ENCODE measurements around the gene CCDC134. TPM values are rescaled to one million over a fixed set of nuclear protein-coding genes. Genes with fewer than 3 reads are reported as not detected.

Gene CCDC134
- total RNA-seq, 1 experiment from 2014 or later: 20.1 TPM

- H3K27me3 Mint-ChIP-seq (ENCODE audit: unreplicated experiment): peaks cover 32% of the 10 kb centered on the region
- DNase-seq: no peak
- intact Hi-C loops (cut with micrococcal nuclease; ENCODE audit: unreplicated experiment): no loop called here
- BruUV-seq (replicated peaks): no TSS peak
- H3K27ac Mint-ChIP-seq (ENCODE audit: unreplicated experiment): no peak overlapping the region
- CTCF ChIA-PET: interaction anchor here (0.7 kb wide), 1 partner anchor 74 kb away, joined by 7 read pairs; no protein-coding TSS in a partner anchor
- H3K9me3 Mint-ChIP-seq (ENCODE audit: low read depth, unreplicated experiment): no peaks in the 10 kb centered on the region
- H3K4me1 Mint-ChIP-seq (ENCODE audit: low read depth, unreplicated experiment): no peaks in the 10 kb centered on the region
- H3K4me3 Mint-ChIP-seq (ENCODE audit: low read depth, unreplicated experiment): no peak overlapping the region
- TF ChIP-seq CTCF (IDR thresholded peaks at IDR 0.05; ENCODE audit: unreplicated experiment): no peak
- no peaks in the 10 kb centered on the region for H3K36me3 Mint-ChIP-seq (ENCODE audit: insufficient read depth, unreplicated experiment)
Measured at GRCh38 chr22:41780746-41781505, 19.6 kb upstream of the CCDC134 start.

GRCh38 chr22:41781507-41781906, 19.0 kb upstream of the CCDC134 start:
- CTCF ChIA-PET: interaction anchor here (0.6 kb wide), 1 partner anchor 83 kb away, joined by 3 read pairs; no protein-coding TSS in a partner anchor
- peaks cover 32% of the 10 kb centered on the region for H3K27me3 Mint-ChIP-seq (ENCODE audit: unreplicated experiment)
- BruUV-seq (replicated peaks): no TSS peak

GRCh38 chr22:41782316-41782715, 18.2 kb upstream of the CCDC134 start:
- no peak overlapping the region for H3K27ac Mint-ChIP-seq (ENCODE audit: unreplicated experiment)
- intact Hi-C loops (cut with micrococcal nuclease; ENCODE audit: unreplicated experiment): no loop called here
- CTCF ChIA-PET: no interaction called here

More at GRCh38 chr22:41781507-41781906, 19.0 kb upstream of the CCDC134 start:
- Mint-ChIP-seq H3K36me3 (ENCODE audit: insufficient read depth, unreplicated experiment) (no peaks in the 10 kb centered on the region), H3K4me1 (ENCODE audit: low read depth, unreplicated experiment) (no peaks in the 10 kb centered on the region), H3K4me3 (ENCODE audit: low read depth, unreplicated experiment) (no peak overlapping the region), H3K27ac (ENCODE audit: unreplicated experiment) (no peak overlapping the region), H3K9me3 (ENCODE audit: low read depth, unreplicated experiment) (no peaks in the 10 kb centered on the region)
- no peak for TF ChIP-seq CTCF (IDR thresholded peaks at IDR 0.05; ENCODE audit: unreplicated experiment)
- no peak for DNase-seq
- intact Hi-C loops (cut with micrococcal nuclease; ENCODE audit: unreplicated experiment): no loop called here

GRCh38 chr22:41782751-41783150, 17.7 kb upstream of the CCDC134 start:
- CTCF ChIA-PET: no interaction called here
- H3K4me1 Mint-ChIP-seq (ENCODE audit: low read depth, unreplicated experiment): no peaks in the 10 kb centered on the region
- TF ChIP-seq CTCF (IDR thresholded peaks at IDR 0.05; ENCODE audit: unreplicated experiment): no peak
- DNase-seq: no peak
- H3K27me3 Mint-ChIP-seq (ENCODE audit: unreplicated experiment): peaks cover 32% of the 10 kb centered on the region
- no TSS peak for BruUV-seq (replicated peaks)
- no peaks in the 10 kb centered on the region for H3K36me3 Mint-ChIP-seq (ENCODE audit: insufficient read depth, unreplicated experiment)
- no peaks in the 10 kb centered on the region for H3K9me3 Mint-ChIP-seq (ENCODE audit: low read depth, unreplicated experiment)
- intact Hi-C loops (cut with micrococcal nuclease; ENCODE audit: unreplicated experiment): no loop called here
- H3K4me3 Mint-ChIP-seq (ENCODE audit: low read depth, unreplicated experiment): no peak overlapping the region
- no peak overlapping the region for H3K27ac Mint-ChIP-seq (ENCODE audit: unreplicated experiment)

More at GRCh38 chr22:41782316-41782715, 18.2 kb upstream of the CCDC134 start:
- BruUV-seq (replicated peaks): no TSS peak
- Mint-ChIP-seq H3K4me3 (ENCODE audit: low read depth, unreplicated experiment) (no peak overlapping the region), H3K27me3 (ENCODE audit: unreplicated experiment) (peaks cover 32% of the 10 kb centered on the region), H3K4me1 (ENCODE audit: low read depth, unreplicated experiment) (no peaks in the 10 kb centered on the region), H3K9me3 (ENCODE audit: low read depth, unreplicated experiment) (no peaks in the 10 kb centered on the region), H3K36me3 (ENCODE audit: insufficient read depth, unreplicated experiment) (no peaks in the 10 kb centered on the region)
- no peak for DNase-seq
- no peak for TF ChIP-seq CTCF (IDR thresholded peaks at IDR 0.05; ENCODE audit: unreplicated experiment)
